Astrocyte (in vitro differentiated cells and primary cell): Measurements from ENCODE around the gene TICAM2.

Experiments used
- EZH2 ChIP-seq: IDR thresholded peaks from 2 replicates; pipeline ENCODE4 v1.6.1; 2012; ENCODE audit warnings: mild to moderate bottlenecking, low read length, inconsistent platforms; ENCODE audit not compliant: insufficient read depth
- TF ChIP-seq, protein P1 (sequence below): IDR thresholded peaks from 2 replicates; pipeline ENCODE4 v1.5.1; 2011; ENCODE audit warnings: low read depth, mild to moderate bottlenecking, inconsistent platforms, low read length, moderate library complexity; ENCODE audit not compliant: insufficient read depth

DNA sequence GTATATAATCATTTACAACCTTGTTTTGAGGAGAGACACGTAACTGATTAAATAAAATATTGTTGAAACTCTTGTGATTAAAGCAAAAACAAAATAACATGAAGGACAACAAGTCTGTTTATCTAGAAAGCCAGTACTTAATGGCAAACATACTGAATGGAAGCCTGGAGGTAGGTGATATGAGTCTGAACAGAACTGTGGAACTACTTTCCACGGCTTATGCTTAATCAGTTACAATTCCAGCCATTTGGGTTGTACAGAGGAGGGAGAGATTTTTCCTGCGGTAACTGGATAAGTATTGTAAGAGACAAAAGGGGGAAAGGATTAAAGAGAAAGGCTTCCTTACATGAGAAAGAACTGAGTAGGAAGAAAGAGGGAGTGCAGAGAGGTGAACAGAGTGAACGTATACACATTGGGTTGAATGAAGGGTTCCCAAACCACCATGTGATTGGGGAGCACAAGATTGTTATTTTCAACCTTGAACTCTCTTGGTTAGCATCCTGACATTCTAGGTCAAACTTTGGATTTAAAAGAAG lies 19.2 kb upstream of the TICAM2 start:
- TF ChIP-seq, protein P1, sequence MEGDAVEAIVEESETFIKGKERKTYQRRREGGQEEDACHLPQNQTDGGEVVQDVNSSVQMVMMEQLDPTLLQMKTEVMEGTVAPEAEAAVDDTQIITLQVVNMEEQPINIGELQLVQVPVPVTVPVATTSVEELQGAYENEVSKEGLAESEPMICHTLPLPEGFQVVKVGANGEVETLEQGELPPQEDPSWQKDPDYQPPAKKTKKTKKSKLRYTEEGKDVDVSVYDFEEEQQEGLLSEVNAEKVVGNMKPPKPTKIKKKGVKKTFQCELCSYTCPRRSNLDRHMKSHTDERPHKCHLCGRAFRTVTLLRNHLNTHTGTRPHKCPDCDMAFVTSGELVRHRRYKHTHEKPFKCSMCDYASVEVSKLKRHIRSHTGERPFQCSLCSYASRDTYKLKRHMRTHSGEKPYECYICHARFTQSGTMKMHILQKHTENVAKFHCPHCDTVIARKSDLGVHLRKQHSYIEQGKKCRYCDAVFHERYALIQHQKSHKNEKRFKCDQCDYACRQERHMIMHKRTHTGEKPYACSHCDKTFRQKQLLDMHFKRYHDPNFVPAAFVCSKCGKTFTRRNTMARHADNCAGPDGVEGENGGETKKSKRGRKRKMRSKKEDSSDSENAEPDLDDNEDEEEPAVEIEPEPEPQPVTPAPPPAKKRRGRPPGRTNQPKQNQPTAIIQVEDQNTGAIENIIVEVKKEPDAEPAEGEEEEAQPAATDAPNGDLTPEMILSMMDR: no peak
- TF ChIP-seq EZH2: no peak
